NCI-H69 (cell line): ENCODE results near the gene NSG2.

Experiments
- DNase-seq: peaks from one replicate; lab custom pipeline; 2025; lab: John Stamatoyannopoulos, UW

The NSG2 gene

GRCh38 chr5:174149989-174150388 lies 104.5 kb downstream of the NSG2 start:
- no peak for DNase-seq

GRCh38 chr5:174151599-174152181 lies 106.2 kb downstream of the NSG2 start:
- DNase-seq, result no peak

DNA sequence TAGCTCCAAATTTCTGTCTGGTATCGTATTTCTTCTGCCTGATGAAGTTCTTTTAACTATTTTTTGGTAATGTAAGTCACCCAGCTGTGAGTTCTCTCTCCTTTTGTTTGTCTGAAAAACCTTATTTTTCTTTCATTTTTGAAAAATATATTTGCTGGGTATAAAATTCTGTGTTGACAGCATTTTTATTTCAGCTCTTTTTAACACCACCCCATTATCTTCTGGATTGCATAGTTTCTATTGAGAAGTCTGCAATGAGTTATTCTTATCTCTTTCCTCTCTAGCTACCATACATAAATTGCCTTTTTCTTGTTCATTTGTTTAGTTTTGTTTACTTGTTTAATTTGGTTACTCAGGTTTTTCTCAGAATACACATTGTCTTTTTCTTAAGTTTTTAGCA lies 109.1 kb downstream of the NSG2 start:
- no peak for DNase-seq

DNA sequence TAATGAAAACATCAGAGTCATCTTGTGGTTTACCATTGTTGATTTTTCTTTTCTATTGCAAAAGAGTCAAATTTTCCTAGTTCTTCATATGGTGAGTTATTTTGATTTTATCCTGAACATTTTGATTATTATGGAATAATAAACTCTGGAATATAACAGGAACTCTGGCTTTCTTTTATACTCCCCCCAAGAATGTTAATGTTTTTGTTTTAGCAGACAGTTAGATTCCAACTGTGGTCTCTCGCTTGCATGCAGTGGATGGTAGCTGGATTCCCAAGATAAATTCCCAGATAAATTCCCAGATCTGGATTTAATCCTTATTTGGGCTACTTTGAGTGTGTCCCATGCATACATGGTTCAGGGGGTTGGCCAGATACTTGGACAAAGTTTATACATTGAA lies 109.8 kb downstream of the NSG2 start:
- DNase-seq, result no peak

- DNase-seq, result peak; percentile 77
Measured at GRCh38 chr5:174155706-174156105, 110.2 kb downstream of the NSG2 start.

DNA sequence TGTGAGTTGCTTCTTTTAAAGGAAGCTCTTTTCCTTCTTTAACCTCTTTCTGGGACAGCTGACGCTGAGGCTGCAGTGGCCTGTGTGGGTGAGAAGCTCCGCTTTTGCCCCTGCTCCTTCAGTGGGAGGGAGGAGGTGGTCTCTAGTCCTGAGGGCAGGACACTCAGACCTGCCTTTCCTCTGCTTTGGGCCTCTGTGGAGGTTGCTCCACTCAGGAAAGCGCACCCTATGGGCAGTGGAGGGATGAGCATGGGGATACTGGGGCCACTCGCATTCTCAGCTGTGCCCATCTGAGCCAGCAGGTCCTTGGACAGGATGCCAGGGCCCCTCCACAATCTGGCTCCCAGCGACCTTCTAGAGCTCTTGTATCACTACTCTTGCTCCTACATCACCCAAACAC lies 111.5 kb downstream of the NSG2 start:
- DNase-seq, result no peak
